Muscle of leg (tissue), 11 donors: ENCODE results near the gene NKTR. TPM values are rescaled to one million over a fixed set of nuclear protein-coding genes. Genes with fewer than 3 reads are reported as not detected.
"Not testable (repeated sequence)": the region's sequence is repeated elsewhere in the genome, so short reads cannot be mapped to it uniquely, and the experiment has no call there.

Source experiments
- DNase-seq: peaks from one replicate; pipeline ENCODE4 v3.0.0; 2013
- H3K27ac ChIP-seq: one replicate; pipeline ENCODE4 v1.5.1; 2013; ENCODE audit warnings: mild to moderate bottlenecking, low read length, control low read depth
- H3K27me3 ChIP-seq: one replicate; pipeline ENCODE4 v1.6.1; 2013; ENCODE audit warnings: low read length; ENCODE audit not compliant: control insufficient read depth, insufficient read depth
- H3K36me3 ChIP-seq: one replicate; pipeline ENCODE4 v1.6.1; 2013; ENCODE audit warnings: low read length; ENCODE audit not compliant: control insufficient read depth, insufficient read depth
- H3K4me1 ChIP-seq: one replicate; pipeline ENCODE4 v1.6.1; 2013; ENCODE audit warnings: low read length; ENCODE audit not compliant: control insufficient read depth, insufficient read depth
- H3K4me3 ChIP-seq: one replicate; pipeline ENCODE4 v1.5.1; 2013; ENCODE audit warnings: low read length, control low read depth
- H3K9me3 ChIP-seq: replicated peaks from 2 replicates; pipeline ENCODE4 v1.6.1; 2013; ENCODE audit warnings: low read depth, low read length; ENCODE audit not compliant: control insufficient read depth
- WGBS: methylation state at CpG from one replicate; pipeline ENCODE4 v1.1.5; 2013; ENCODE audit warnings: missing lambda C conversion rate; ENCODE audit not compliant: insufficient coverage; 5-methylcytosine and 5-hydroxymethylcytosine counted together
- polyA plus RNA-seq, 8 donors: library from polyadenylated mRNA; unstranded; fragments of 120-200 nt; gene quantifications; one replicate each; pipeline versions ENCODE4 v1.2.1 to v1.2.3, GENCODE V29; 2013; ENCODE audit warnings: inconsistent platforms in 1 of 8, low replicate concordance in 1 of 8; ENCODE audit not compliant: insufficient read length in 8 of 8, insufficient read depth in 1 of 8
- total RNA-seq: library from RNA; stranded (reverse); fragments of 120-200 nt; gene quantifications from one replicate; pipeline ENCODE4 v1.2.4, GENCODE V29; 2013

Gene NKTR
- total and polyA plus RNA-seq, 9 donors: 37.1 to 121 (median 68.7) TPM

DNA sequence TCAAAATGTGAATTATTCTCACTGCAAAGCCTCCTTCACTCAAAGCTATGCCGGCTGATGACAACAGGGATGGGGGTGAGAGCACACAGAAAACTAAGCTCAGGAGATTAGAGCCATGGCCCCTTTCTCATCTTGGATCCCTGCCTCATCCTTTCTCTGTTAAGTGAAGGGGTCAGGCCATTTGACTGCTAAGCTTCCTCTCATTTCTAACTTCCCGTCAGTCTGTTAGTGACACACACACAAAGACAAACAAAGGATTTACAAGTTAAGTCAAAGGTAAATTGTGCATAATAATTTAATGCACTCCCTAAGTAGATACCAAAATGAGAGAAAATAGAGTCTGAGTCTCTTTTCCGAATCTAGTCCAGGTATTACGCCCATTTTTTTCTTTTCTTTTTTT is 8.7 kb upstream of the NKTR start:
- Histone ChIP-seq H3K4me1 (peaks cover 6% of the 10 kb centered on the region), H3K27me3 (no peaks in the 10 kb centered on the region), H3K4me3 (no peak overlapping the region), H3K27ac (peak overlapping the region; percentile 80), H3K36me3 (peaks cover 8% of the 10 kb centered on the region), H3K9me3 (no peaks in the 10 kb centered on the region)
- no CpG with 5 or more reads among the region's 4 CpGs for WGBS
- DNase-seq: no peak

DNA sequence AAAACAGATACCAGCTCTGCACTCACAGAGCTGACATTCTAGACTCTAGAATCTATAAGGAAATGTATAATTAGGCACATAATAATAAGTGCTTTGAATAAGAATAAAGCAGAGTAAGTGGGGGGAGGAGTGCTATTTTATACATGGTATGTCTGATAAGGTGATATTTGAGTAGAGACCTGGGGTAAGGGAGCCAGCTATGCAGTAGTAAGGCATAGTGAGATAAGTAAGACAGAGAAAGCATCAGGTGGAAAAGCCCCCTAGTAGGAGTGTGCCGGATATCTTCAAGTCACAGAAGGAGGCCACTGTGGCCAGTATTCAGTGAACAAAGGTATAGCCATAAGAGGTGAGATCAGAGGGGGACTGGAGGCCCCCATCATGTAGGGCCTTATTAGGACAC is 6.9 kb upstream of the NKTR start:
- 100% methylated on average over 1 of the region's 1 CpG for WGBS

DNA sequence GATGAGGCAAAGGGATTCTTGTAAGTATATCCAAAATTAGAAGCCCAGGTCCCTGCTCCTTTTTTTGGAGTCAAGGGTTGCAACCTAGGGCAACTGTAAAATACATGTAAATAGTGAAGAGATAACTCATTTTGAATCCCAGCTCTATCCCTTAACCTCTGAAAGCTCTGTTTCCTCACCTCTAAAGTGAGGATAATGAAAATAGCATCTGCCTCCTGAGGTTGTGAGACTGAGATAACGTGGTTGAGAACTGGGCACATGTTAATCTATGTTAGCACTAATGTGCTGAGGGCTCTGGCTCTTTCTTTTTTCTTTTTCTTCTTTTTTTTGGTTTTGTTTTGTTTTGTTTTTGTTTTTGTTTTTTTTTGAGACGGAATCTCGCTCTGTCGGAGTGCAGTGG is 4.8 kb upstream of the NKTR start:
- peaks cover 8% of the 10 kb centered on the region for H3K36me3 ChIP-seq
- H3K27ac ChIP-seq: no peak overlapping the region
- peaks cover 6% of the 10 kb centered on the region for H3K4me1 ChIP-seq
- WGBS: 100% methylated on average over 3 of the region's 4 CpGs
- no peak overlapping the region for H3K4me3 ChIP-seq
- no peaks in the 10 kb centered on the region for H3K9me3 ChIP-seq
- H3K27me3 ChIP-seq: no peaks in the 10 kb centered on the region
- DNase-seq: no peak

More for the DNA sequence above, 6.9 kb upstream of the NKTR start:
- Histone ChIP-seq H3K9me3 (no peaks in the 10 kb centered on the region), H3K27ac (no peak overlapping the region), H3K27me3 (no peaks in the 10 kb centered on the region), H3K36me3 (peaks cover 8% of the 10 kb centered on the region), H3K4me1 (peaks cover 6% of the 10 kb centered on the region), H3K4me3 (no peak overlapping the region)
- no peak for DNase-seq

DNA sequence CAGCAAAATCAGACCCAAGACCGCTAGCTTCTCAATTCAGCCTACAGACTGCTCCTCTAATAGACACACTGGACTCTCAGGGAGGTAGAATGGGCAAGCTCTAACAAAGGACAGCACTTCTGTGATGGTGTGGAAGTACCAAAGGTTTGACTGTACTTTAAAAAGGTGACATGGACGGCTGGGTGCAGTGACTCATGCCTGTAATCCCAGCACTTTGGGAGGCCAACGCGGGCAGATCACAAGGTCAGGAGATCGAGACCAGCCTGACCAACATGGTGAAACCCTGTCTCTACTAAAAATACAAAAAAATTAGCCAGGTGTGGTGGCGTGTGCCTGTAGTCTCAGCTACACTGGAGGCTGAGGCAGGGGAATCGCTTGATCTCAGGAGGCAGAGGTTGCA is 3.4 kb upstream of the NKTR start:
- not testable (repeated sequence) for H3K27ac ChIP-seq

DNA sequence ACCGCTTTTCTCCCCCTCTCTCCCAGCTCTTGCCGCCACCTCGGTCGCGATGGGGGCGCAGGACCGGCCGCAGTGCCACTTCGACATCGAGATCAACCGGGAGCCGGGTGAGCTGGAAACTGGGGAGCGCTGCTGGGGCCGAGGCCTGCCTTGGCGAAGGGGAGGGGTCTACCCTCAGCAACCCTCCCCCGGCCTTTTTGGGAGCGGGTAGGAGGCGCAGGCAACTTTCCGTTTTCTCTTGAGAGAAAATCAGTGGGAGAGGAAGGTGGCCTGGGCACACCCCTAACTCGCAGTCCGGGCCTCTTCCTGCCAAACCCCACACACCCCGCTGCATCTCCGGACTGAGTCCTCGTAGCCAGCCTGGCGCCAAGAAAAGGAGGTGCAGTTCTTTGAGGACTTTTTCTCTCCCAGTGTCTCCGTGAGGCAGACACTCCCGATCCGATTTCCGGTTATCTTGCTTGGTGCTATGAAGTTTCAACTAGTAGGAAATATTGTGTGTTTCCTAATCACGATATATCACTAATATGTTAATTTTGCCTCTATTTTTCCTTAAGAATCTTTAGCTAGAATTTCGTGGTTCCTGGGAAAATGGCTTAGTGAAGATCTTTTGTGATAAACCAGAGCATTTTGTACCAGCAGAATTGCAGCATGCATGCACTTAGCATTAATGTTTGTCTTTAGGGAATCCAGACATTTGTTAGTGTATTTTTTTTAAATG is 631 bp downstream of the NKTR start:
- H3K4me3 ChIP-seq: peak overlapping the region; percentile 83
- no peaks in the 10 kb centered on the region for H3K36me3 ChIP-seq
- H3K9me3 ChIP-seq: peaks cover 2% of the 10 kb centered on the region
- WGBS: 0% methylated on average over 4 of the region's 31 CpGs
- no peaks in the 10 kb centered on the region for H3K27me3 ChIP-seq
- peaks cover 4% of the 10 kb centered on the region for H3K4me1 ChIP-seq
- H3K27ac ChIP-seq: peak overlapping the region; percentile 94
- DNase-seq: peak; percentile 81

More for the DNA sequence above, 3.4 kb upstream of the NKTR start:
- not testable (repeated sequence) for H3K36me3 ChIP-seq, H3K4me1 ChIP-seq, H3K4me3 ChIP-seq, DNase-seq, H3K9me3 ChIP-seq, H3K27me3 ChIP-seq
- WGBS: 96% methylated on average over 5 of the region's 7 CpGs

DNA sequence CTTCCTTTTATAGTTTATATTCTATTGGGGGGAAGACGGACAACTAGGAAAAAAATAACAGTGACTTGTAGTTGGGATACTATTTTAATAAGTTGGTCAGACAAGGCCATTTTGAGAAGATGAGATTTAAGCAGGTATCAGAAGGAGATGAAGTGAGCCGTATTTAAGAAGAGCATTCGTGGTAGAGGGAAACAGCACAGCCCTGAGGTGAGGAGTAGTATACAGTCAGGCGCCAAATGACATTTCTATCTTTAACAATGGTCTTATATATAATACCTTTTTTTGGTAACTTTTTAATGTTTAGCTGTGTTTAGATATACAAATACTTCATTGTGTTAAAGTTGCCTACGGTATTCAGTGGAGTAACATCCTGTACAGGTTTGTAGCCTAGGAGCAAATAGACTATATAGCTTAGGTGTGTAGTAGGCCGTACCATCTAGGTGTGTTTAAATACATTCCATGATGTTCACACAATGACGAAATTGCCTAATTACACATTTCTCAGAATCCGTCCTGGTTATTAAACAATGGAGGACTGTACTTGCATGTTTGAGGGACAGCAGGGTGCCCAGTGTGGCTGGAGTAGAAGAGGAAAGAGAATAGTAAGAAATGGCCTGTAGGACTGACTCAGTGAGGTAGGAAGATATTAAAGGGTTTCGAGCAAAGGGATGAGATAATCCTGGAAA is 1.6 kb downstream of the NKTR start:
- H3K9me3 ChIP-seq: peaks cover 2% of the 10 kb centered on the region
- H3K27ac ChIP-seq: no peak overlapping the region
- 83% methylated on average over 1 of the region's 9 CpGs for WGBS
- H3K27me3 ChIP-seq: no peaks in the 10 kb centered on the region
- H3K4me1 ChIP-seq: peaks cover 4% of the 10 kb centered on the region
- H3K4me3 ChIP-seq: peak overlapping the region; percentile 83
- DNase-seq: no peak
- no peaks in the 10 kb centered on the region for H3K36me3 ChIP-seq

DNA sequence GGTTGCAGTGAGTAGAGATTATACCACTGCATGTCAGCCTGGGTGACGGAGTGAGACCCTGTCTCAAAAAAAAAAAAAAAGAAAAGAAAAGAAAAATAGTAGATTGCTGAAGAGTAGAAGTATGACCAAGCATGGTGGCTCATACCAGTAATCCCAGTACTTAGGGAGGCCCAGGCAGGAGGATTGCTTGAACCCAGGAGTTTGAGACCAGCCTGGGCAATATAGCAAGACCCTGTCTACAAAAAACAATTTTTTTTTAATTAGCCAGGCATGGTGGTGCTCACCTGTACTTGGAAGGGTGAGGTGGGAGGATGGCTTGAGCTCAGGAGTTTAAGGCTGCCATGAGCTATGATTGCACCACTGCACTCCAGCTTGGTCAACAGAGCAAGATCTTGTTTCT is 2.5 kb downstream of the NKTR start:
- 100% methylated on average over 1 of the region's 1 CpG for WGBS
- Histone ChIP-seq H3K4me3 (no peak overlapping the region), H3K27me3 (no peaks in the 10 kb centered on the region), H3K27ac (no peak overlapping the region), H3K36me3 (no peaks in the 10 kb centered on the region), H3K9me3 (peaks cover 2% of the 10 kb centered on the region), H3K4me1 (peaks cover 4% of the 10 kb centered on the region)
- DNase-seq: no peak

DNA sequence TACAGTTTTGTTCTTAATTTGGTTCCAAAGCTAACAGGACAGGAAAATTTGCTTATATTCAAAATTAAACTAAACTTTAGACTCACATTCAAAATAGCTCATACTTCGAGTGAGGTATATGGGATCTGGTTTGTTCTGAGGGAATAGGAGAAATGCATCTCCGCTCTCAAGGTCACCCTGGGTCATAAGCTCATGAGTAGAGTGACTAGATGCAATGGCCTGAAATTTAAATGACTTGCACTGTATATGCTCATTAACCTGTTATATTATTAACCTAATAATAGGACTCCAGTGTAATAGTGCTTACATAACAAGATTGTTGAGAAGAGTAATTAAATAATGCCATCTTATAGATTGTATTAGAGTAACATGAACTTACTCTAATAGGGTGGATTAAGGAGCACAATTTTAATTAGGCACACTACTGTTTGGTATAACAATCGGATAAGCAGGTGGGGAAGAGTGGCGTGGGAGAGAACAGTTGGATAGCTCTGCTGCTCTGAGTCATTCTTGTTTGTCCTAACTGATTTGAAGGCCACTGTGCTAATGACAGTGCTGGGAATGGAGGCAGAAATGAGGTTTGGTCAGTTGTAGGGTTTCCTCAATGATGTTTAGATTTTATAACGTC is 5.2 kb downstream of the NKTR start:
- peaks cover 2% of the 10 kb centered on the region for H3K9me3 ChIP-seq
- peaks cover 9% of the 10 kb centered on the region for H3K4me1 ChIP-seq
- DNase-seq: no peak
- H3K27me3 ChIP-seq: no peaks in the 10 kb centered on the region
- peaks cover 2% of the 10 kb centered on the region for H3K36me3 ChIP-seq
- no peak overlapping the region for H3K4me3 ChIP-seq
- WGBS: 37% methylated on average over 2 of the region's 5 CpGs
- no peak overlapping the region for H3K27ac ChIP-seq

DNA sequence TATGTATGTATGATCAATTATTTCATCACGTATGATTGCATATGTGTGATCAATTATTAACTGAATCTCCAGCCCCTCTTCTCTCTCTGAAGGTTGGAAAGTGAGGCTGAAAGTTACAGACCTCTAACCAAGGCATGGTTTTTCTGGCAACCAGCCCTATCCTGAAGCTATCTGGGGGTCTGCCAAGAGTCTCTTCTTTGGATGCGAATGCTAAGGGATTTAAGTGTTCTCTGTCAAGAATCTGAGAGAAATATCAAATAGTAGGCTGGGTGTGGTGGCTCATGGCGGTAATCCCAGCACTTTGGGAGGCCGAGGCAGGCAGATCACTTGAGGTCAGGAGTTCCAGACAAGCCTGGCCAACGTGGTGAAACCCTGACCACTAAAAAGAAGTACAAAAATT is 8.1 kb downstream of the NKTR start:
- peaks cover 2% of the 10 kb centered on the region for H3K9me3 ChIP-seq
- peaks cover 5% of the 10 kb centered on the region for H3K4me1 ChIP-seq
- H3K27me3 ChIP-seq: no peaks in the 10 kb centered on the region
- H3K27ac ChIP-seq: no peak overlapping the region
- peaks cover 2% of the 10 kb centered on the region for H3K36me3 ChIP-seq
- DNase-seq: peak; percentile 59
- no peak overlapping the region for H3K4me3 ChIP-seq
- 15% methylated on average over 4 of the region's 5 CpGs for WGBS

DNA sequence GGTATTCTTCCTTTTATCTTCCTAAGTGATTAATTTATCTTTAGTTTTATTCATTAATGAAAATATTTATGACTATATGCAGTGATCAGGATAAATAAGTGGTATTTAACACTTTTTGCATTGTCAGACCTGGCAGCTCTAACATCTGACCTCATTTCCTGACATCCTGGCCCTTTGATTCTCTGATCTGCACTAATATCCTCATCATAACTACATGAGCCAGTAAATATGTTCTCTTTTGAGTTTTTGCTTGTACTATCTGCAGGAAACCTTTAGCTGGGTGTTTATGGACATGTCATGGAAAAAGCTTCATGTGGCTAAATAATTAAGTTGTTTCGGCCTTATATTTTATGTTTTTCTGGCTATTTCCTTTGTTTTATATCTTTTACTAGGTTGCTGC is 10.5 kb downstream of the NKTR start:
- DNase-seq: no peak
- Histone ChIP-seq H3K4me1 (peaks cover 5% of the 10 kb centered on the region), H3K36me3 (peaks cover 2% of the 10 kb centered on the region), H3K4me3 (no peak overlapping the region), H3K27me3 (no peaks in the 10 kb centered on the region), H3K9me3 (no peaks in the 10 kb centered on the region), H3K27ac (no peak overlapping the region)
- WGBS: no CpG with 5 or more reads among the region's 1 CpG
